ENCODE data around the gene GRM5.
"Not testable (repeated sequence)": the region's sequence is repeated elsewhere in the genome, so short reads cannot be mapped to it uniquely, and the experiment has no call there.

DNA sequence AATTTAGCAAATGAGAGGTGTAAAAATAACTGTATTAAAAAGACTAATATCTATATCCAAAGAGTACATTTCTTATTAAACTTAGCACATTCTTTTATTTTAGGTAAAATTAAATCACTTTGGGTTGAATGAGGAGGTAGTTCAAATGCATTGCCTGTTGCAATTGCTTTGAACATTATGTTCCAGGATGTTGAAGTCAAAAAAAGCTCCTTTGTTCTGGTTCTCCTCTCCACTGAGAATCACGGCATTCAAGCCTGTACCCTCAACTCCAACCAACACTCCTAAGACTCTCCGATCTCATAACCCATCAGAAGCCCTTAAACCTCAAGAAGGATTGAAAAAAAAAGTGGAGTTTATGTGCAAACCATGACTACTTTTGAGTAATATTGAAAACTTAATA lies 230.1 kb downstream of the GRM5 start:
- TF ChIP-seq, protein P1, sequence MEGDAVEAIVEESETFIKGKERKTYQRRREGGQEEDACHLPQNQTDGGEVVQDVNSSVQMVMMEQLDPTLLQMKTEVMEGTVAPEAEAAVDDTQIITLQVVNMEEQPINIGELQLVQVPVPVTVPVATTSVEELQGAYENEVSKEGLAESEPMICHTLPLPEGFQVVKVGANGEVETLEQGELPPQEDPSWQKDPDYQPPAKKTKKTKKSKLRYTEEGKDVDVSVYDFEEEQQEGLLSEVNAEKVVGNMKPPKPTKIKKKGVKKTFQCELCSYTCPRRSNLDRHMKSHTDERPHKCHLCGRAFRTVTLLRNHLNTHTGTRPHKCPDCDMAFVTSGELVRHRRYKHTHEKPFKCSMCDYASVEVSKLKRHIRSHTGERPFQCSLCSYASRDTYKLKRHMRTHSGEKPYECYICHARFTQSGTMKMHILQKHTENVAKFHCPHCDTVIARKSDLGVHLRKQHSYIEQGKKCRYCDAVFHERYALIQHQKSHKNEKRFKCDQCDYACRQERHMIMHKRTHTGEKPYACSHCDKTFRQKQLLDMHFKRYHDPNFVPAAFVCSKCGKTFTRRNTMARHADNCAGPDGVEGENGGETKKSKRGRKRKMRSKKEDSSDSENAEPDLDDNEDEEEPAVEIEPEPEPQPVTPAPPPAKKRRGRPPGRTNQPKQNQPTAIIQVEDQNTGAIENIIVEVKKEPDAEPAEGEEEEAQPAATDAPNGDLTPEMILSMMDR (IDR thresholded peaks at IDR 0.05): not testable (repeated sequence)
- not testable (repeated sequence) for TF ChIP-seq POLR2A, POLR2AphosphoS5 (IDR thresholded peaks at IDR 0.05)

All from prostate gland (tissue), 2 donors.